DMS153 (cell line): ENCODE data around the gene KCTD6.

Source experiments
- DNase-seq: peaks from one replicate; lab custom pipeline; 2025; lab: John Stamatoyannopoulos, UW

Gene KCTD6

GRCh38 chr3:58485801-58486435 lies 6.0 kb upstream of the KCTD6 start:
- no peak for DNase-seq

- no peak for DNase-seq
These were observed 4.6 kb upstream of the KCTD6 start for GRCh38 chr3:58487140-58487886.

GRCh38 chr3:58488967-58489366 lies 2.9 kb upstream of the KCTD6 start:
- no peak for DNase-seq

GRCh38 chr3:58490860-58491501 lies 915 bp upstream of the KCTD6 start:
- no peak for DNase-seq

GRCh38 chr3:58492494-58492905 lies 604 bp downstream of the KCTD6 start:
- no peak for DNase-seq

- no peak for DNase-seq
These were observed 2.2 kb downstream of the KCTD6 start for GRCh38 chr3:58494107-58494506.

GRCh38 chr3:58495101-58495500 lies 3.2 kb downstream of the KCTD6 start:
- DNase-seq, result no peak

GRCh38 chr3:58496206-58496857 lies 4.4 kb downstream of the KCTD6 start:
- no peak for DNase-seq

GRCh38 chr3:58497097-58497496 lies 5.2 kb downstream of the KCTD6 start:
- no peak for DNase-seq

- DNase-seq, result no peak
These were observed 11.0 kb downstream of the KCTD6 start for GRCh38 chr3:58502872-58503271.

GRCh38 chr3:58507356-58508078 lies 15.6 kb downstream of the KCTD6 start:
- no peak for DNase-seq

GRCh38 chr3:58508437-58508836 lies 16.5 kb downstream of the KCTD6 start:
- no peak for DNase-seq

GRCh38 chr3:58514405-58514804 lies 22.5 kb downstream of the KCTD6 start:
- no peak for DNase-seq

- no peak for DNase-seq
These were observed 26.4 kb downstream of the KCTD6 start for GRCh38 chr3:58518291-58518789.

GRCh38 chr3:58519668-58520402 lies 27.9 kb downstream of the KCTD6 start:
- DNase-seq, result no peak

- no peak for DNase-seq
These were observed 28.8 kb downstream of the KCTD6 start for GRCh38 chr3:58520403-58521335.

- DNase-seq, result no peak
These were observed 29.4 kb downstream of the KCTD6 start for GRCh38 chr3:58521336-58521670.

- no peak for DNase-seq
These were observed 30.2 kb downstream of the KCTD6 start for GRCh38 chr3:58521917-58522631.

- DNase-seq, result no peak
These were observed 31.0 kb downstream of the KCTD6 start for GRCh38 chr3:58522759-58523425.
